Activated CD4-positive, alpha-beta memory T cell treated with anti-CD3 and anti-CD28 coated beads, Interleukin-2, amount 10 ng/mL, durations not matched to agents 7 days and 5 days (primary cell): ENCODE measurements around the gene RER1. TPM values are rescaled to one million over a fixed set of nuclear protein-coding genes. Genes with fewer than 3 reads are reported as not detected.

ENCODE experiments used
- CTCF ChIA-PET: fragments of 350-600 bp; sonication (Branson Sonifier 250); formaldehyde crosslinking; loops from one replicate; lab custom pipeline; 2021; ENCODE audit warnings: antibody characterized with exemption, inconsistent platforms; lab: Charles Lee
- POLR2A ChIA-PET: fragments of 350-600 bp; sonication (Branson Sonifier 250); formaldehyde crosslinking; loops from one replicate; lab custom pipeline; 2021; ENCODE audit warnings: antibody characterized with exemption; lab: Charles Lee
- DNase-seq: peaks from one replicate; pipeline ENCODE4 v3.0.0-alpha.2; 2020
- H3K27ac Mint-ChIP-seq: one replicate; pipeline ENCODE4 v1.8.0; 2021; ENCODE audit warnings: mild to moderate bottlenecking, mixed read lengths
- H3K27me3 Mint-ChIP-seq: one replicate; pipeline ENCODE4 v1.8.0; 2021; ENCODE audit warnings: mixed read lengths
- H3K36me3 Mint-ChIP-seq: one replicate; pipeline ENCODE4 v1.8.0; 2021; ENCODE audit warnings: low read depth, mixed read lengths
- H3K4me1 Mint-ChIP-seq: one replicate; pipeline ENCODE4 v1.8.0; 2021; ENCODE audit warnings: mixed read lengths
- H3K4me3 Mint-ChIP-seq: one replicate; pipeline ENCODE4 v1.8.0; 2021; ENCODE audit warnings: mild to moderate bottlenecking, mixed read lengths
- H3K9me3 Mint-ChIP-seq: one replicate; pipeline ENCODE4 v1.8.0; 2021; ENCODE audit warnings: mixed read lengths
- total RNA-seq, 2 experiments: library from RNA; stranded (reverse); gene quantifications; one replicate each; pipeline ENCODE4 v1.2.3, GENCODE V29; 2021

Gene RER1
- total RNA-seq, 2 experiments from 2014 or later = 151 to 160 TPM

- Mint-ChIP-seq H3K36me3 (peaks cover 49% of the 10 kb centered on the region), H3K27me3 (no peaks in the 10 kb centered on the region), H3K4me3 (no peak overlapping the region), H3K4me1 (peaks cover 52% of the 10 kb centered on the region), H3K9me3 (no peaks in the 10 kb centered on the region), H3K27ac (no peak overlapping the region)
- no peak for DNase-seq
- ChIA-PET CTCF (interaction anchor here (1.0 kb wide), 1 partner anchor 199 kb away, joined by 3 read pairs; the partner anchor contains the start of gene FAAP20), POLR2A (interaction anchor here (1.3 to 3.4 kb wide), 3 partner anchors 19 to 164 kb away, joined by 4 to 21 read pairs (median 4); no protein-coding TSS in a partner anchor)
These were observed 2.6 kb downstream of the RER1 start for GRCh38 chr1:2394220-2394619.

- Mint-ChIP-seq H3K4me3 (no peak overlapping the region), H3K27ac (no peak overlapping the region), H3K9me3 (no peaks in the 10 kb centered on the region), H3K27me3 (no peaks in the 10 kb centered on the region), H3K36me3 (peaks cover 55% of the 10 kb centered on the region), H3K4me1 (peaks cover 50% of the 10 kb centered on the region)
- CTCF ChIA-PET = interaction anchor here (1.0 kb wide), 1 partner anchor 200 kb away, joined by 3 read pairs; the partner anchor contains the start of gene FAAP20
- DNase-seq = no peak
- POLR2A ChIA-PET = no interaction called here
These were observed 3.1 kb downstream of the RER1 start for GRCh38 chr1:2394761-2395160.

- Mint-ChIP-seq H3K4me1 (peaks cover 45% of the 10 kb centered on the region), H3K27ac (no peak overlapping the region), H3K4me3 (no peak overlapping the region), H3K27me3 (no peaks in the 10 kb centered on the region), H3K9me3 (no peaks in the 10 kb centered on the region), H3K36me3 (peaks cover 60% of the 10 kb centered on the region)
- CTCF ChIA-PET = no interaction called here
- DNase-seq = no peak
- POLR2A ChIA-PET = no interaction called here
These were observed 3.6 kb downstream of the RER1 start for GRCh38 chr1:2395245-2395644.

- H3K27me3 Mint-ChIP-seq = no peaks in the 10 kb centered on the region
- CTCF ChIA-PET = no interaction called here
- POLR2A ChIA-PET = no interaction called here
- peaks cover 67% of the 10 kb centered on the region for H3K36me3 Mint-ChIP-seq
- no peak overlapping the region for H3K4me3 Mint-ChIP-seq
- H3K4me1 Mint-ChIP-seq = peaks cover 42% of the 10 kb centered on the region
- no peaks in the 10 kb centered on the region for H3K9me3 Mint-ChIP-seq
- DNase-seq = no peak
- no peak overlapping the region for H3K27ac Mint-ChIP-seq
These were observed 4.4 kb downstream of the RER1 start for GRCh38 chr1:2396059-2396458.

GRCh38 chr1:2396476-2396875 lies 4.8 kb downstream of the RER1 start:
- no peak for DNase-seq
- ChIA-PET POLR2A (no interaction called here), CTCF (no interaction called here)
- H3K27me3 Mint-ChIP-seq = no peaks in the 10 kb centered on the region
- no peak overlapping the region for H3K27ac Mint-ChIP-seq
- no peak overlapping the region for H3K4me3 Mint-ChIP-seq
- peaks cover 69% of the 10 kb centered on the region for H3K36me3 Mint-ChIP-seq
- H3K9me3 Mint-ChIP-seq = no peaks in the 10 kb centered on the region
- peaks cover 42% of the 10 kb centered on the region for H3K4me1 Mint-ChIP-seq

- Mint-ChIP-seq H3K4me3 (no peak overlapping the region), H3K27ac (no peak overlapping the region), H3K27me3 (no peaks in the 10 kb centered on the region), H3K4me1 (peaks cover 42% of the 10 kb centered on the region), H3K36me3 (peaks cover 76% of the 10 kb centered on the region), H3K9me3 (no peaks in the 10 kb centered on the region)
- POLR2A ChIA-PET = no interaction called here
- CTCF ChIA-PET = no interaction called here
- DNase-seq = no peak
These were observed 5.5 kb downstream of the RER1 start for GRCh38 chr1:2397007-2397679.

GRCh38 chr1:2398871-2399270 lies 7.2 kb downstream of the RER1 start:
- POLR2A ChIA-PET = no interaction called here
- H3K27ac Mint-ChIP-seq = no peak overlapping the region

GRCh38 chr1:2399890-2400575 lies 8.4 kb downstream of the RER1 start:
- DNase-seq = no peak
- H3K36me3 Mint-ChIP-seq = peaks cover 76% of the 10 kb centered on the region
- CTCF ChIA-PET = no interaction called here
- POLR2A ChIA-PET = interaction anchor here (0.8 kb wide), 1 partner anchor 168 kb away, joined by 3 read pairs; no protein-coding TSS in a partner anchor
- H3K4me1 Mint-ChIP-seq = peaks cover 15% of the 10 kb centered on the region
- H3K27me3 Mint-ChIP-seq = no peaks in the 10 kb centered on the region
- no peaks in the 10 kb centered on the region for H3K9me3 Mint-ChIP-seq
- H3K27ac Mint-ChIP-seq = peak overlapping the region; percentile 24
- H3K4me3 Mint-ChIP-seq = no peak overlapping the region

More at GRCh38 chr1:2398871-2399270, 7.2 kb downstream of the RER1 start:
- CTCF ChIA-PET = no interaction called here
- H3K4me1 Mint-ChIP-seq = peaks cover 25% of the 10 kb centered on the region
- H3K36me3 Mint-ChIP-seq = peaks cover 76% of the 10 kb centered on the region
- no peak overlapping the region for H3K4me3 Mint-ChIP-seq
- no peaks in the 10 kb centered on the region for H3K9me3 Mint-ChIP-seq
- no peaks in the 10 kb centered on the region for H3K27me3 Mint-ChIP-seq
- DNase-seq = no peak

GRCh38 chr1:2400576-2400909 lies 8.9 kb downstream of the RER1 start:
- peaks cover 14% of the 10 kb centered on the region for H3K4me1 Mint-ChIP-seq
- H3K4me3 Mint-ChIP-seq = no peak overlapping the region
- peaks cover 76% of the 10 kb centered on the region for H3K36me3 Mint-ChIP-seq
- no peak for DNase-seq
- CTCF ChIA-PET = no interaction called here
- H3K27ac Mint-ChIP-seq = peak overlapping the region; percentile 24
- POLR2A ChIA-PET = no interaction called here
- no peaks in the 10 kb centered on the region for H3K27me3 Mint-ChIP-seq
- H3K9me3 Mint-ChIP-seq = no peaks in the 10 kb centered on the region

- Mint-ChIP-seq H3K27ac (no peak overlapping the region), H3K27me3 (no peaks in the 10 kb centered on the region), H3K4me1 (peaks cover 13% of the 10 kb centered on the region), H3K9me3 (no peaks in the 10 kb centered on the region), H3K36me3 (peaks cover 72% of the 10 kb centered on the region), H3K4me3 (no peak overlapping the region)
- ChIA-PET POLR2A (interaction anchor here (1.0 to 1.3 kb wide), 2 partner anchors 10 to 145 kb away, joined by 3 to 4 read pairs; partner anchors contain the start of genes MORN1 and RER1), CTCF (no interaction called here)
- no peak for DNase-seq
These were observed 9.5 kb downstream of the RER1 start for GRCh38 chr1:2400950-2401649.

GRCh38 chr1:2402420-2402819 lies 10.8 kb downstream of the RER1 start:
- no peaks in the 10 kb centered on the region for H3K27me3 Mint-ChIP-seq
- no peak overlapping the region for H3K27ac Mint-ChIP-seq
- POLR2A ChIA-PET = interaction anchor here (1.0 to 1.3 kb wide), 2 partner anchors 11 to 144 kb away, joined by 3 to 4 read pairs; partner anchors contain the start of genes MORN1 and RER1
- no peak overlapping the region for H3K4me3 Mint-ChIP-seq
- CTCF ChIA-PET = no interaction called here
- peaks cover 5% of the 10 kb centered on the region for H3K4me1 Mint-ChIP-seq
- no peak for DNase-seq
- peaks cover 61% of the 10 kb centered on the region for H3K36me3 Mint-ChIP-seq
- no peaks in the 10 kb centered on the region for H3K9me3 Mint-ChIP-seq

GRCh38 chr1:2403273-2403672 lies 11.6 kb downstream of the RER1 start:
- H3K9me3 Mint-ChIP-seq = no peaks in the 10 kb centered on the region
- no peaks in the 10 kb centered on the region for H3K27me3 Mint-ChIP-seq
- CTCF ChIA-PET = no interaction called here
- POLR2A ChIA-PET = no interaction called here
- H3K4me1 Mint-ChIP-seq = peaks cover 5% of the 10 kb centered on the region
- H3K4me3 Mint-ChIP-seq = no peak overlapping the region
- DNase-seq = no peak
- H3K36me3 Mint-ChIP-seq = peaks cover 59% of the 10 kb centered on the region
- H3K27ac Mint-ChIP-seq = no peak overlapping the region
